HEK293T (cell line): ENCODE results near the gene ZIC5.
"Not testable (repeated sequence)": the region's sequence is repeated elsewhere in the genome, so short reads cannot be mapped to it uniquely, and the experiment has no call there.

ENCODE experiments used
- CTCF ChIA-PET: fragments of 350-600 bp; formaldehyde crosslinking; extraction: SDS; loops from one replicate; lab custom pipeline; 2021; ENCODE audit warnings: antibody characterized with exemption, inconsistent platforms; lab: Yijun Ruan, JAX
- POLR2A ChIA-PET: fragments of 350-600 bp; formaldehyde crosslinking; extraction: SDS; loops from one replicate; lab custom pipeline; 2020; ENCODE audit warnings: antibody characterized with exemption, inconsistent platforms; lab: Yijun Ruan, JAX
- DNase-seq: peaks from one replicate; pipeline ENCODE4 v3.0.0; 2012; ENCODE audit warnings: mixed read lengths; ENCODE audit errors: extremely low spot score
- ARNT ChIP-seq: fragments of 450-650 bp; IDR thresholded peaks from 2 replicates; pipeline ENCODE4 v1.6.1; 2017; ENCODE audit warnings: mild to moderate bottlenecking
- BHLHE40 ChIP-seq: fragments of 450-650 bp; IDR thresholded peaks from 2 replicates; pipeline ENCODE4 v1.6.1; 2016; ENCODE audit warnings: mild to moderate bottlenecking, moderate library complexity, borderline replicate concordance
- CTBP1 ChIP-seq: fragments of 450-650 bp; IDR thresholded peaks from 2 replicates; pipeline ENCODE4 v1.6.1; 2016; ENCODE audit warnings: borderline replicate concordance
- ELF4 ChIP-seq: fragments of 450-650 bp; IDR thresholded peaks from 2 replicates; pipeline ENCODE4 v1.6.1; 2017; ENCODE audit warnings: antibody characterized with exemption
- FOXA1 ChIP-seq: fragments of 450-650 bp; IDR thresholded peaks from 2 replicates; pipeline ENCODE4 v1.6.1; 2016; ENCODE audit warnings: mild to moderate bottlenecking
- FOXK2 ChIP-seq: fragments of 450-650 bp; IDR thresholded peaks from 2 replicates; pipeline ENCODE4 v1.6.1; 2016; ENCODE audit warnings: mild to moderate bottlenecking
- FOXM1 ChIP-seq: fragments of 450-650 bp; IDR thresholded peaks from 2 replicates; pipeline ENCODE4 v1.6.1; 2017; ENCODE audit warnings: mild to moderate bottlenecking, borderline replicate concordance
- HDGF ChIP-seq: fragments of 450-650 bp; IDR thresholded peaks from 2 replicates; pipeline ENCODE4 v1.6.1; 2017; ENCODE audit warnings: antibody characterized with exemption, borderline replicate concordance
- L3MBTL2 ChIP-seq: fragments of 450-650 bp; conservative IDR thresholded peaks from 2 replicates; pipeline ENCODE4 v1.6.1; 2016; ENCODE audit warnings: mild to moderate bottlenecking
- LEF1 ChIP-seq: fragments of 450-650 bp; IDR thresholded peaks from 2 replicates; pipeline ENCODE4 v1.6.1; 2017; ENCODE audit warnings: mild to moderate bottlenecking, borderline replicate concordance
- NFRKB ChIP-seq: fragments of 450-650 bp; IDR thresholded peaks from 2 replicates; pipeline ENCODE4 v1.6.1; 2016; ENCODE audit warnings: mild to moderate bottlenecking, moderate library complexity
- PKNOX1 ChIP-seq: fragments of 450-650 bp; IDR thresholded peaks from 2 replicates; pipeline ENCODE4 v1.6.1; 2016
- SP1 ChIP-seq: fragments of 450-650 bp; IDR thresholded peaks from 2 replicates; pipeline ENCODE4 v1.6.1; 2017
- SUZ12 ChIP-seq: fragments of 450-650 bp; IDR thresholded peaks from 2 replicates; pipeline ENCODE4 v1.6.1; 2016; ENCODE audit warnings: mild to moderate bottlenecking
- TARDBP ChIP-seq: fragments of 450-650 bp; IDR thresholded peaks from 2 replicates; pipeline ENCODE4 v1.6.1; 2016
- ZNF384 ChIP-seq: fragments of 450-650 bp; IDR thresholded peaks from 2 replicates; pipeline ENCODE4 v1.6.1; 2016

Gene ZIC5

GRCh38 chr13:99958406-99959126 is 13.0 kb downstream of the ZIC5 start:
- no peak for DNase-seq
- POLR2A ChIA-PET, result no interaction called here
- CTCF ChIA-PET, result no interaction called here
- TF ChIP-seq LEF1 (no peak), FOXA1 (no peak), PKNOX1 (no peak), FOXK2 (no peak), NFRKB (no peak), ZNF384 (no peak), FOXM1 (no peak), CTBP1 (no peak), SUZ12 (no peak), ELF4 (no peak), L3MBTL2 (no peak), TARDBP (no peak), HDGF (no peak), ARNT (no peak), SP1 (no peak), BHLHE40 (no peak)

- ChIA-PET POLR2A (interaction anchor here (0.8 to 1.4 kb wide), 2 partner anchors 15 to 23 kb away, joined by 3 to 4 read pairs; partner anchors contain the start of gene ZIC5), CTCF (no interaction called here)
- DNase-seq, result no peak
- TF ChIP-seq NFRKB (no peak), TARDBP (no peak), FOXK2 (no peak), SUZ12 (no peak)
These were observed 14.9 kb downstream of the ZIC5 start for GRCh38 chr13:99956473-99957349.

- TF ChIP-seq ELF4, result no peak
- TF ChIP-seq FOXM1, result no peak
- TF ChIP-seq ARNT, result no peak
- TF ChIP-seq ZNF384, result no peak
- no peak for TF ChIP-seq HDGF
- no peak for TF ChIP-seq NFRKB
- TF ChIP-seq FOXK2, result no peak
- TF ChIP-seq TARDBP, result no peak
- TF ChIP-seq LEF1, result no peak
- TF ChIP-seq SUZ12, result no peak
- no peak for TF ChIP-seq PKNOX1
- TF ChIP-seq CTBP1, result no peak
- ChIA-PET POLR2A (interaction anchor here (0.8 to 1.5 kb wide), 3 partner anchors 10 to 24 kb away, joined by 3 to 4 read pairs (median 4); partner anchors contain the start of gene ZIC5), CTCF (no interaction called here)
- DNase-seq, result no peak
These were observed 15.7 kb downstream of the ZIC5 start for GRCh38 chr13:99955747-99956472.

GRCh38 chr13:99955107-99955746 is 16.3 kb downstream of the ZIC5 start:
- CTCF ChIA-PET, result no interaction called here
- DNase-seq, result no peak
- TF ChIP-seq L3MBTL2, result no peak
- TF ChIP-seq FOXA1, result no peak
- TF ChIP-seq PKNOX1, result no peak
- no peak for TF ChIP-seq CTBP1
- no peak for TF ChIP-seq ZNF384
- TF ChIP-seq ARNT, result no peak
- no peak for TF ChIP-seq FOXK2
- no peak for TF ChIP-seq ELF4
- POLR2A ChIA-PET, result interaction anchor here (1.5 kb wide), 1 partner anchor 11 kb away, joined by 4 read pairs; no protein-coding TSS in a partner anchor

GRCh38 chr13:99953138-99953755 is 18.3 kb downstream of the ZIC5 start:
- TF ChIP-seq FOXM1 (no peak), NFRKB (no peak)
- no peak for DNase-seq
- ChIA-PET CTCF (no interaction called here), POLR2A (no interaction called here)

- DNase-seq, result not testable (repeated sequence)
- ChIA-PET CTCF (interaction anchor here (0.6 kb wide), 1 partner anchor 16 kb away, joined by 4 read pairs; no protein-coding TSS in a partner anchor), POLR2A (interaction anchor here (1.4 kb wide), 1 partner anchor 19 kb away, joined by 3 read pairs; no protein-coding TSS in a partner anchor)
These were observed 19.9 kb downstream of the ZIC5 start for GRCh38 chr13:99951666-99952065.
